Vagina (tissue), 2 donors: Measurements from ENCODE around the gene UBE2F.

Source experiments
- CTCF ChIP-seq, 3 experiments: fragments of 450-650 bp in 2 of 3; fragments of 200-600 bp in 1 of 3; sonication (generic) in 1 of 3; IDR thresholded peaks; one replicate each; pipeline ENCODE4 v1.5.1; 2017 to 2019; ENCODE audit warnings: antibody characterized with exemption in 3 of 3, mild to moderate bottlenecking in 2 of 3, moderate library complexity in 2 of 3
- POLR2A ChIP-seq, 2 donors: fragments of 450-650 bp; IDR thresholded peaks; one replicate each; pipeline ENCODE4 v1.6.1; 2017; ENCODE audit warnings: antibody characterized with exemption in 2 of 2, mild to moderate bottlenecking in 2 of 2, moderate library complexity in 2 of 2
- POLR2AphosphoS5 ChIP-seq, 2 donors: sonication (generic); formaldehyde crosslinking; IDR thresholded peaks; one replicate each; pipeline ENCODE4 v1.9.0; 2017; ENCODE audit warnings: antibody characterized with exemption in 2 of 2, mild to moderate bottlenecking in 2 of 2, low read depth in 1 of 2; ENCODE audit not compliant: insufficient read depth in 1 of 2

- no peak for TF ChIP-seq CTCF (IDR thresholded peaks at IDR 0.05)
- no peak for TF ChIP-seq POLR2A (IDR thresholded peaks at IDR 0.05)
- no peak for TF ChIP-seq POLR2AphosphoS5 (IDR thresholded peaks at IDR 0.05; ENCODE audit: insufficient read depth in 1 of 2, low read depth in 1 of 2)
These were observed 29.3 kb downstream of the UBE2F start for GRCh38 chr2:237996021-237996593.
